Measurements from ENCODE around the gene TRMT1L. TPM values are rescaled to one million over a fixed set of nuclear protein-coding genes. Genes with fewer than 3 reads are reported as not detected.
"Not testable (repeated sequence)": the region's sequence is repeated elsewhere in the genome, so short reads cannot be mapped to it uniquely, and the experiment has no call there.

TRMT1L gene
- total RNA-seq, result 12.5 and 48.7 TPM in 2 replicates

GRCh38 chr1:185156854-185157598, at the start of gene TRMT1L, which contains the start of gene SWT1:
TRMT1L (minus strand) TSS chr1:185156953; CDS start chr1:185156712, 241 bp downstream.
SWT1 (plus strand) TSS chr1:185157167; CDS start chr1:185160842, 3,675 bp downstream.
- peak; percentile 96 for DNase-seq (ENCODE audit: low read depth)

- no peak for DNase-seq (ENCODE audit: low read depth)
Measured at GRCh38 chr1:185200889-185201288, 44.1 kb upstream of the TRMT1L start.

- DNase-seq (ENCODE audit: low read depth), result not testable (repeated sequence)
Measured at GRCh38 chr1:185198712-185199111, 42.0 kb upstream of the TRMT1L start.

- no peak for DNase-seq (ENCODE audit: low read depth)
Measured at GRCh38 chr1:185193756-185194155, 37.0 kb upstream of the TRMT1L start.

- peak; percentile 66 for DNase-seq (ENCODE audit: low read depth)
Measured at GRCh38 chr1:185170291-185170848, 13.6 kb upstream of the TRMT1L start.

GRCh38 chr1:185166106-185166505, 9.4 kb upstream of the TRMT1L start:
- no peak for DNase-seq (ENCODE audit: low read depth)

- no peak for DNase-seq (ENCODE audit: low read depth)
Measured at GRCh38 chr1:185162491-185162890, 5.7 kb upstream of the TRMT1L start.

- peak; percentile 50 for DNase-seq (ENCODE audit: low read depth)
Measured at GRCh38 chr1:185159966-185160365, 3.2 kb upstream of the TRMT1L start.

- no peak for DNase-seq (ENCODE audit: low read depth)
Measured at GRCh38 chr1:185158800-185159199, 2.0 kb upstream of the TRMT1L start.

GRCh38 chr1:185157599-185158412, 1.1 kb upstream of the TRMT1L start:
- DNase-seq (ENCODE audit: low read depth), result peak; percentile 9

GRCh38 chr1:185156288-185156853, 382 bp downstream of the TRMT1L start:
- no peak for DNase-seq (ENCODE audit: low read depth)

GRCh38 chr1:185155600-185156287, 1.0 kb downstream of the TRMT1L start:
- DNase-seq (ENCODE audit: low read depth), result peak; percentile 83

- peak; percentile 11 for DNase-seq (ENCODE audit: low read depth)
Measured at GRCh38 chr1:185154912-185155513, 1.7 kb downstream of the TRMT1L start.

- DNase-seq (ENCODE audit: low read depth), result no peak
Measured at GRCh38 chr1:185152187-185152767, 4.5 kb downstream of the TRMT1L start.

- DNase-seq (ENCODE audit: low read depth), result no peak
Measured at GRCh38 chr1:185151215-185151614, 5.5 kb downstream of the TRMT1L start.

GRCh38 chr1:185144233-185144632, 12.5 kb downstream of the TRMT1L start:
- DNase-seq (ENCODE audit: low read depth), result peak; percentile 9

GRCh38 chr1:185139246-185139645, 17.5 kb downstream of the TRMT1L start:
- no peak for DNase-seq (ENCODE audit: low read depth)

GRCh38 chr1:185137896-185138545, 18.7 kb downstream of the TRMT1L start:
- no peak for DNase-seq (ENCODE audit: low read depth)

GRCh38 chr1:185132534-185132933, 24.2 kb downstream of the TRMT1L start:
- no peak for DNase-seq (ENCODE audit: low read depth)

- no peak for DNase-seq (ENCODE audit: low read depth)
Measured at GRCh38 chr1:185129708-185130107, 27.0 kb downstream of the TRMT1L start.
